Embryonic facial prominence (tissue), 1 donor: ENCODE data around the gene DPYSL5.

ENCODE experiments used
- DNase-seq: peaks from one replicate; pipeline ENCODE4 v3.0.0-alpha.2; 2016; ENCODE audit errors: extremely low spot score

The DPYSL5 gene

GRCh38 chr2:26845021-26845420 is 2.9 kb upstream of the DPYSL5 start:
- no peak for DNase-seq

GRCh38 chr2:26846334-26847306 is 1.3 kb upstream of the DPYSL5 start:
- peak; percentile 65 for DNase-seq

- DNase-seq: no peak
Observed at GRCh38 chr2:26847307-26847654, 651 bp upstream of the DPYSL5 start.

GRCh38 chr2:26848336-26849055 is 564 bp downstream of the DPYSL5 start:
- no peak for DNase-seq

GRCh38 chr2:26849056-26849999 is 1.4 kb downstream of the DPYSL5 start:
- no peak for DNase-seq

GRCh38 chr2:26850000-26850431 is 2.1 kb downstream of the DPYSL5 start:
- DNase-seq: no peak

- DNase-seq: no peak
Observed at GRCh38 chr2:26850505-26850904, 2.6 kb downstream of the DPYSL5 start.

- DNase-seq: no peak
Observed at GRCh38 chr2:26852405-26853306, 4.7 kb downstream of the DPYSL5 start.

- DNase-seq: no peak
Observed at GRCh38 chr2:26853751-26854150, 5.8 kb downstream of the DPYSL5 start.

- DNase-seq: no peak
Observed at GRCh38 chr2:26854283-26854827, 6.4 kb downstream of the DPYSL5 start.

- DNase-seq: no peak
Observed at GRCh38 chr2:26855466-26855865, 7.5 kb downstream of the DPYSL5 start.

GRCh38 chr2:26859622-26860021 is 11.7 kb downstream of the DPYSL5 start:
- no peak for DNase-seq

GRCh38 chr2:26860211-26860850 is 12.4 kb downstream of the DPYSL5 start:
- DNase-seq: no peak

GRCh38 chr2:26861610-26862224 is 13.8 kb downstream of the DPYSL5 start:
- no peak for DNase-seq

GRCh38 chr2:26864226-26864625 is 16.3 kb downstream of the DPYSL5 start:
- DNase-seq: no peak

GRCh38 chr2:26864646-26865045 is 16.7 kb downstream of the DPYSL5 start:
- no peak for DNase-seq

GRCh38 chr2:26870585-26871095 is 22.7 kb downstream of the DPYSL5 start:
- no peak for DNase-seq

- DNase-seq: no peak
Observed at GRCh38 chr2:26873286-26873983, 25.5 kb downstream of the DPYSL5 start.

GRCh38 chr2:26874514-26874913 is 26.6 kb downstream of the DPYSL5 start:
- no peak for DNase-seq
